Vagina (tissue), 2 donors: Measurements from ENCODE around the gene RAD51AP2. TPM values are rescaled to one million over a fixed set of nuclear protein-coding genes. Genes with fewer than 3 reads are reported as not detected.

Experiments
- DNase-seq, 2 donors: peaks; one replicate each; pipeline ENCODE4 v3.0.0-alpha.2; 2017; ENCODE audit errors: extremely low spot score in 2 of 2
- H3K27ac ChIP-seq: fragments of 200-600 bp; sonication (generic); one replicate; pipeline ENCODE4 v1.5.1; 2019
- H3K27me3 ChIP-seq: fragments of 200-600 bp; sonication (generic); one replicate; pipeline ENCODE4 v1.5.1; 2019
- H3K36me3 ChIP-seq, 2 donors: fragments of 200-600 bp; sonication (generic); one replicate each; pipeline ENCODE4 v1.5.1; 2017 to 2019
- H3K4me1 ChIP-seq: fragments of 200-600 bp; sonication (generic); one replicate; pipeline ENCODE4 v1.5.1; 2019
- H3K4me3 ChIP-seq, 2 donors: fragments of 200-600 bp; sonication (generic); 1 replicate in 1 of 2; 2 replicates in 1 of 2; pipeline ENCODE4 v1.5.1; 2016 to 2019
- H3K9me3 ChIP-seq: fragments of 200-600 bp; sonication (generic); one replicate; pipeline ENCODE4 v1.5.1; 2019
- CTCF ChIP-seq, 3 experiments: fragments of 450-650 bp in 2 of 3; fragments of 200-600 bp in 1 of 3; sonication (generic) in 1 of 3; IDR thresholded peaks; one replicate each; pipeline ENCODE4 v1.5.1; 2017 to 2019; ENCODE audit warnings: antibody characterized with exemption in 3 of 3, mild to moderate bottlenecking in 2 of 3, moderate library complexity in 2 of 3
- POLR2A ChIP-seq, 2 donors: fragments of 450-650 bp; IDR thresholded peaks; one replicate each; pipeline ENCODE4 v1.6.1; 2017; ENCODE audit warnings: antibody characterized with exemption in 2 of 2, mild to moderate bottlenecking in 2 of 2, moderate library complexity in 2 of 2
- POLR2AphosphoS5 ChIP-seq, 2 donors: sonication (generic); formaldehyde crosslinking; IDR thresholded peaks; one replicate each; pipeline ENCODE4 v1.9.0; 2017; ENCODE audit warnings: antibody characterized with exemption in 2 of 2, mild to moderate bottlenecking in 2 of 2, low read depth in 1 of 2; ENCODE audit not compliant: insufficient read depth in 1 of 2
- intact Hi-C: fragments of 100-400 bp; cut with DNase I; formaldehyde crosslinking; loops from one replicate; pipeline ENCODE4 v1.15.1; 2023
- total RNA-seq: library from RNA; depleted of rRNA; stranded (reverse); fragments of >200 nt; gene quantifications from one replicate; pipeline ENCODE4 v1.2.3, GENCODE V29; 2016

The RAD51AP2 gene
- total RNA-seq, 1 donor from 2014 or later, result 0.25 TPM

- H3K27me3 ChIP-seq, result no peaks in the 10 kb centered on the region
- H3K4me1 ChIP-seq, result no peaks in the 10 kb centered on the region
- H3K36me3 ChIP-seq, result no peaks in the 10 kb centered on the region
- intact Hi-C loops, result no loop called here
- no peaks in the 10 kb centered on the region for H3K9me3 ChIP-seq
- no peak overlapping the region for H3K27ac ChIP-seq
- no peak overlapping the region for H3K4me3 ChIP-seq
- no peak for DNase-seq
- TF ChIP-seq POLR2AphosphoS5 (IDR thresholded peaks at IDR 0.05; ENCODE audit: insufficient read depth in 1 of 2, low read depth in 1 of 2) (no peak), CTCF (IDR thresholded peaks at IDR 0.05) (no peak), POLR2A (IDR thresholded peaks at IDR 0.05) (no peak)
Measured at GRCh38 chr2:17521621-17522020, 3.4 kb upstream of the RAD51AP2 start.

- TF ChIP-seq POLR2AphosphoS5 (IDR thresholded peaks at IDR 0.05; ENCODE audit: insufficient read depth in 1 of 2, low read depth in 1 of 2) (no peak), POLR2A (IDR thresholded peaks at IDR 0.05) (no peak), CTCF (IDR thresholded peaks at IDR 0.05) (no peak)
- H3K4me3 ChIP-seq, result no peak overlapping the region
- no peaks in the 10 kb centered on the region for H3K27me3 ChIP-seq
- H3K27ac ChIP-seq, result no peak overlapping the region
- no peaks in the 10 kb centered on the region for H3K4me1 ChIP-seq
- no peak for DNase-seq
- no peaks in the 10 kb centered on the region for H3K36me3 ChIP-seq
- intact Hi-C loops, result no loop called here
- no peaks in the 10 kb centered on the region for H3K9me3 ChIP-seq
Measured at GRCh38 chr2:17520761-17521160, 2.5 kb upstream of the RAD51AP2 start.

- TF ChIP-seq POLR2A (IDR thresholded peaks at IDR 0.05) (no peak), CTCF (IDR thresholded peaks at IDR 0.05) (no peak), POLR2AphosphoS5 (IDR thresholded peaks at IDR 0.05; ENCODE audit: insufficient read depth in 1 of 2, low read depth in 1 of 2) (no peak)
- Histone ChIP-seq H3K4me3 (no peak overlapping the region), H3K27ac (no peak overlapping the region), H3K4me1 (no peaks in the 10 kb centered on the region), H3K36me3 (no peaks in the 10 kb centered on the region), H3K27me3 (no peaks in the 10 kb centered on the region), H3K9me3 (no peaks in the 10 kb centered on the region)
- intact Hi-C loops, result no loop called here
- DNase-seq, result no peak
Measured at GRCh38 chr2:17519486-17519885, 1.2 kb upstream of the RAD51AP2 start.

GRCh38 chr2:17517481-17518211 lies 594 bp downstream of the RAD51AP2 start:
- no peak for DNase-seq
- H3K9me3 ChIP-seq, result no peaks in the 10 kb centered on the region
- H3K27ac ChIP-seq, result peak overlapping the region; percentile 17
- no peak for TF ChIP-seq CTCF (IDR thresholded peaks at IDR 0.05)
- no peak for TF ChIP-seq POLR2AphosphoS5 (IDR thresholded peaks at IDR 0.05; ENCODE audit: insufficient read depth in 1 of 2, low read depth in 1 of 2)
- TF ChIP-seq POLR2A (IDR thresholded peaks at IDR 0.05), result no peak
- no peaks in the 10 kb centered on the region for H3K4me1 ChIP-seq
- H3K4me3 ChIP-seq, result peak overlapping the region; percentile 36 to 42
- no peaks in the 10 kb centered on the region for H3K27me3 ChIP-seq
- intact Hi-C loops, result no loop called here
- H3K36me3 ChIP-seq, result no peaks in the 10 kb centered on the region

GRCh38 chr2:17515652-17516051 lies 2.6 kb downstream of the RAD51AP2 start:
- Histone ChIP-seq H3K4me1 (no peaks in the 10 kb centered on the region), H3K4me3 (no peak overlapping the region), H3K27ac (no peak overlapping the region), H3K27me3 (no peaks in the 10 kb centered on the region), H3K9me3 (no peaks in the 10 kb centered on the region), H3K36me3 (no peaks in the 10 kb centered on the region)
- DNase-seq, result no peak
- intact Hi-C loops, result no loop called here
- TF ChIP-seq CTCF (IDR thresholded peaks at IDR 0.05), result no peak
- TF ChIP-seq POLR2AphosphoS5 (IDR thresholded peaks at IDR 0.05; ENCODE audit: insufficient read depth in 1 of 2, low read depth in 1 of 2), result no peak
- TF ChIP-seq POLR2A (IDR thresholded peaks at IDR 0.05), result no peak
